ENCODE results near the gene UBFD1. TPM values are rescaled to one million over a fixed set of nuclear protein-coding genes. Genes with fewer than 3 reads are reported as not detected.

Gene UBFD1
- total RNA-seq, 2 experiments from 2014 or later = 53.7 to 59.5 TPM

GRCh38 chr16:23567602-23568001 lies 10.1 kb downstream of the UBFD1 start:
- no peak for DNase-seq
- no peak for TF ChIP-seq CTCF (IDR thresholded peaks at IDR 0.05)
- Mint-ChIP-seq H3K4me3 (no peak overlapping the region), H3K36me3 (ENCODE audit: low read depth) (peaks cover 91% of the 10 kb centered on the region), H3K27ac (no peak overlapping the region), H3K4me1 (ENCODE audit: low read depth) (no peaks in the 10 kb centered on the region), H3K9me3 (no peaks in the 10 kb centered on the region), H3K27me3 (no peaks in the 10 kb centered on the region)
- Histone ChIP-seq H3K36me3 (ENCODE audit: insufficient read depth, low read length) (peaks cover 88% of the 10 kb centered on the region), H3K4me3 (ENCODE audit: low read length) (no peak overlapping the region), H3K4me1 (ENCODE audit: insufficient read depth, low read length) (no peaks in the 10 kb centered on the region), H3K27me3 (ENCODE audit: control insufficient read depth in 1 of 2, insufficient read depth in 2 of 2, low read length in 2 of 2) (no peaks in the 10 kb centered on the region), H3K27ac (ENCODE audit: low read depth in 1 of 2, low read length in 2 of 2) (no peak overlapping the region), H3K9me3 (ENCODE audit: control insufficient read depth in 1 of 2, insufficient read depth in 1 of 2, low read length in 2 of 2) (no peaks in the 10 kb centered on the region)
- no peak for ATAC-seq (ENCODE audit: poor library complexity)
- intact Hi-C loops (cut with DNase I, micrococcal nuclease) = no loop called here
- ChIA-PET POLR2A (no interaction called here), CTCF (no interaction called here)

GRCh38 chr16:23570992-23571632 lies 13.6 kb downstream of the UBFD1 start:
- no peaks in the 10 kb centered on the region for H3K4me1 Mint-ChIP-seq (ENCODE audit: low read depth)
- CTCF ChIA-PET = no interaction called here
- no peak overlapping the region for H3K4me3 ChIP-seq (ENCODE audit: low read length)
- no peaks in the 10 kb centered on the region for H3K9me3 Mint-ChIP-seq
- H3K9me3 ChIP-seq (ENCODE audit: control insufficient read depth in 1 of 2, insufficient read depth in 1 of 2, low read length in 2 of 2) = no peaks in the 10 kb centered on the region
- no peaks in the 10 kb centered on the region for H3K27me3 ChIP-seq (ENCODE audit: control insufficient read depth in 1 of 2, insufficient read depth in 2 of 2, low read length in 2 of 2)
- no peak overlapping the region for H3K27ac Mint-ChIP-seq
- H3K36me3 Mint-ChIP-seq (ENCODE audit: low read depth) = peaks cover 86% of the 10 kb centered on the region
- no peak overlapping the region for H3K4me3 Mint-ChIP-seq
- intact Hi-C loops (cut with DNase I, micrococcal nuclease) = no loop called here
- H3K4me1 ChIP-seq (ENCODE audit: insufficient read depth, low read length) = no peaks in the 10 kb centered on the region
- H3K27ac ChIP-seq (ENCODE audit: low read depth in 1 of 2, low read length in 2 of 2) = no peak overlapping the region
- no peaks in the 10 kb centered on the region for H3K27me3 Mint-ChIP-seq
- peaks cover 60% of the 10 kb centered on the region for H3K36me3 ChIP-seq (ENCODE audit: insufficient read depth, low read length)
- DNase-seq (peak in 2 of 14 experiments; percentile 11 to 21), ATAC-seq (ENCODE audit: poor library complexity) (no peak)
- POLR2A ChIA-PET = no interaction called here
- no peak for TF ChIP-seq CTCF (IDR thresholded peaks at IDR 0.05)

- no peak for ATAC-seq (ENCODE audit: poor library complexity)
- Histone ChIP-seq H3K36me3 (ENCODE audit: insufficient read depth, low read length) (peaks cover 52% of the 10 kb centered on the region), H3K4me1 (ENCODE audit: insufficient read depth, low read length) (no peaks in the 10 kb centered on the region), H3K27me3 (ENCODE audit: control insufficient read depth in 1 of 2, insufficient read depth in 2 of 2, low read length in 2 of 2) (no peaks in the 10 kb centered on the region), H3K27ac (ENCODE audit: low read depth in 1 of 2, low read length in 2 of 2) (no peak overlapping the region), H3K4me3 (ENCODE audit: low read length) (no peak overlapping the region), H3K9me3 (ENCODE audit: control insufficient read depth in 1 of 2, insufficient read depth in 1 of 2, low read length in 2 of 2) (no peaks in the 10 kb centered on the region)
- H3K9me3 Mint-ChIP-seq = no peaks in the 10 kb centered on the region
- H3K36me3 Mint-ChIP-seq (ENCODE audit: low read depth) = peaks cover 84% of the 10 kb centered on the region
- intact Hi-C loops (cut with DNase I, micrococcal nuclease) = no loop called here
- H3K27me3 Mint-ChIP-seq = no peaks in the 10 kb centered on the region
- DNase-seq = no peak
- H3K4me1 Mint-ChIP-seq (ENCODE audit: low read depth) = no peaks in the 10 kb centered on the region
- no peak overlapping the region for H3K27ac Mint-ChIP-seq
- no peak overlapping the region for H3K4me3 Mint-ChIP-seq
- ChIA-PET CTCF (no interaction called here), POLR2A (no interaction called here)
- no peak for TF ChIP-seq CTCF (IDR thresholded peaks at IDR 0.05)
Measured at GRCh38 chr16:23571895-23572294, 14.4 kb downstream of the UBFD1 start.

Measured in CD4-positive, alpha-beta T cell (primary cell).